Measurements from ENCODE around the gene ARHGAP22.
"Not testable (repeated sequence)": the region's sequence is repeated elsewhere in the genome, so short reads cannot be mapped to it uniquely, and the experiment has no call there.

The ARHGAP22 gene

DNA sequence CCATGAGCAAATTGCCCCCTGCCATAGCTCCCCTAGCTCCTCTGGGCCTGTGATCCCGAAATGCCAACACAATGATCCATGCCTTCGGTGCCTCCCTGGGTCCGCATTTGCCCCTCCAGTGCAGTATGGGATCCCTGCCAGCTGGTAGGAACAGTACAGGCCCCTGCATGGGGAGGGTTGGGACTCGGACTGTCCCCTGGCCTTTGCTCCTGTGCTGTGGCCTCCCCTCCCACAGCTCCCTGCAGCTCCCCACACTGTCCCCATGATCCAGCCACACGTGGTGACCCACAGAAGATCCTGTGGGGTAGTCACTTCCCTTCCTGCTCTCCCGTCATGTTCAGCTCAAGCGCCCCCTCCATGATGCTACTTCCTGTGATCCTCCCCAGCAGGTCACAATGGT lies 158.1 kb downstream of the ARHGAP22 start:
- no peak for DNase-seq

GRCh38 chr10:48445932-48446331 lies 158.9 kb downstream of the ARHGAP22 start:
- no peak for DNase-seq

GRCh38 chr10:48444861-48445841 lies 159.7 kb downstream of the ARHGAP22 start:
- DNase-seq: no peak

DNA sequence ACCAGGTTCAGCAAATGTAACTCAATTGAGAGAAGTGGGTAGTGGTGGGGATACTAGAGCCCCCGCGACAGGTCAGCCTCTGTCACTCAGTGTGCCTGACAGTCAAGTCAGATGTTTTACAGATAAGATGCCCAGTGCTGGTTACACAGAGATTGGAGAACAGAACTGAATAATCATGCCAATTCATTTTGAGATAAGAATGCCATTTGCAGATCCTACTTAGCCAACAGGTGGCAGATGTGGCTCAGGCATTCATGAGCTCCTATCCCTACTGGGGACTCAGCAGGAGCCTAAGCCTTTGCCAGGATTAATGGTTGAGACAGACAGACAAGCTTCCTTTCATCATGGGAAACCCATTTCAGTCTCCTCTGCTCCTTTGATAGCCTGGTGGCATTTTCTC lies 160.6 kb downstream of the ARHGAP22 start:
- DNase-seq: no peak

- DNase-seq: no peak
Observed at GRCh38 chr10:48442809-48443177, 162.1 kb downstream of the ARHGAP22 start.

DNA sequence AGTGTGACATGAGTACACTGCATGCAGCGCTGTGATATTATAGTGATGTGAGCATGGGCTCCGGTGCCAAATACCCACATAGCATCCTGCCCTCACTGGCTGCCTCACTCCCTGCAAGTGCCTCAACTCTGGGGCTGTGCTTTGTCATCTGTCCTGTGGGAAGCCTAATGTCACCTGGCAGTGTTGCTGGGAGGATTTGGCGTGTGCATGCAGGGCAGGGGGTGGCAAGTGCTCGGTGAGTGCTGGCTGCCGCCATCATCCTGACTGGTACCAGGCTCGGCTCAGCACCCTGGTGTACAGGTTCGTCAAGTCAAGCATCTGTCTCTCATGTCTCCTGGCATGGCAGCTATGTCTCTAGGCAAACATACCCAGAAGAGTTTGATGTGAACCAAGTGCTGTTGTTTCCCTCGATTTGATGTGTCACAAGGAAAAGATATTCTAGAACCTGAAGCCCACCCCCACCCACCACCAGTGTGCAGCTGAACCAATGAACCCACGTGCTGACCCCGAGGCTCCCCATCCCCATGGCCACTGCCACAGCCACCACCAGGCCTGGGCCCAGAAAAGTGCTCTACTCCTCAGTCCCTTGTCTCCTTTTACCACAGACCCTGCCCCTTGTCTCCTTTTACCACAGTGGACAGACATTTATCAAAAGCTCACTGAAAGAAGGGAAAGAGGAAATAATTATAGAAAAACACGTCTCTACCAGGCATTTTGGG lies 162.6 kb downstream of the ARHGAP22 start:
- no peak for DNase-seq

DNA sequence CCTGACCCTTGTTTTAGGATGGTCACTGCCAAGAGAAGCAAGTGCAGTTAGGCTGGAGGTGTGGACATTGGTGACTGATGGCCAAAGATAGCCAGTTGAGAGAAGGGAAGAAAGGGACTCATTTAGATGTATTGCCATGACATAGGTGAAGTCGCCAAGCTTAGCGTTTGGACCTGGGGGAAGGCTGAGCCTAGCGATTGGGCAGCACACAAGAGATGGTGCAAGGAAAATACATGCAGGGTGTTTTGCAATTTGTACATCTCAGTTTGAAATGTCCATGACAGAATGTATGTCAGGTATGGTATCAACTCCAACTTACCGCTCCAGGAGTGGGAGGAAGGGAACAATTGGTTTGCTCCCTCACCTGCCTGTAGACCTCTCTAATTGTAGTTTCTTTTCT lies 164.1 kb downstream of the ARHGAP22 start:
- no peak for DNase-seq

GRCh38 chr10:48439581-48440041 lies 165.3 kb downstream of the ARHGAP22 start:
- DNase-seq: no peak

GRCh38 chr10:48439031-48439430 lies 165.8 kb downstream of the ARHGAP22 start:
- DNase-seq: no peak

- DNase-seq: no peak
Observed at GRCh38 chr10:48437546-48437945, 167.3 kb downstream of the ARHGAP22 start.

DNA sequence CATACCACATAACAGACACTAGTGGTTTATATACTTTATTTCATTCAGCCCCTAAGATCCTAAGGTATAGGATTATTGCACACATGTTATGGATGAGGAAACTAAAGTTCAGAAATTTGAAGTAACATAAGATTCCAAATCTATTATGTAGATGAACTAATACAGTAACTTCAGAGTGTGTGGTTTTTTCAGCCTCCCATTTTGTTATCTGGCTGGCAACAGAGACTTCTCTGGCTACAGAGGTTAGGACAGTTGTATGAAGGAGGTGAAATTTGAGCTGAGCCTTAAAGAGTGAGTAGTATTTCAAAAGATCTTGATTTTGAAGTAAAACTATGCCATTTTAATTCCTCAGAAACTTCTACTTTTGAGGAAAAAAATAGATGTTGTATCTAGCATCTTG lies 173.0 kb downstream of the ARHGAP22 start:
- DNase-seq: no peak

DNA sequence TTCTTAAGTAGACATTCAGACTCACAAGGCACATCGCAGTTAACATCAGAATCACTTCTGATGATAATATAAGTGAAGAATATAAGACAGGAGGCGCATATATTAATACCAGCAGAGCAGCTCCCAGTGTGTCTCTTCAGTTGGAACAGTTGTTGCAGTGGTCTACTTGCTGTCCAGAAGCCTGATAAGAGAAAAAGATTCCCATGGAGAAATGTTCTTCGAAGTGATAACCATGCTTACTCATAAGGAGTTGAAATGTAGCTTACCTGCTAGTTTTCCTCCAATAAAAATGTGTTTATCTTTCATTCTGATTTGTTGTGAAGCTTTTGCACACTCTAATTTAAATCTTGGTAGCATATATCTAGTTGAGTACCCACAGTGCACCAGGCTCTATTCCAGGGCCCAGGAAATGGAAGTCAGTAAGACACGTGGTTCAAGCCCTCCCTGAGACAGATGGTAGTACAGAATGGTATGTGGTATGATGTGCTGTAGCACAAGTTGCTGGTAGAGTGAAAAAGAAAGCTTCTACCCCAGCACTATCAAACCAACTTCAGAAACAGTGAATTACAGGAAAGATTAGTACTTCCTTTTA lies 174.4 kb downstream of the ARHGAP22 start:
- DNase-seq: no peak

DNA sequence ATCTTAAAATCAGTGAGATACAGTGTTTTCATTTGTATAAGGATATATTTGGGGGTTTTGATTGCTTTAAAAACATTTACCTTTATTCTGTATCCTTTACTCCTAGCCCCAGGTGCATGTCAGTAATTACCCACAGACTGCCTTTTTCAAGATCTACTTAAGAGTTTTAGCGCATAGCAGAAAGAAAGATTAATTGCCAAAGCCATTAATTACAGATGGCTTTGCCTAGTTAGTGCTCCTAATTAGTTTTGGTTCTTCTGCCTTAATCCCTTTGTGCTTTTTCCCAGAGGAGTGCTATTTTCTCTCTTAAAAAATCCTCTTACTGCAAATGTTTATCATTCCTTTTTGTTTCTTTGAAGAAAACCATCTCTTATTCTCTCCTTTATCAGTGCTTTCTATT lies 175.6 kb downstream of the ARHGAP22 start:
- no peak for DNase-seq

DNA sequence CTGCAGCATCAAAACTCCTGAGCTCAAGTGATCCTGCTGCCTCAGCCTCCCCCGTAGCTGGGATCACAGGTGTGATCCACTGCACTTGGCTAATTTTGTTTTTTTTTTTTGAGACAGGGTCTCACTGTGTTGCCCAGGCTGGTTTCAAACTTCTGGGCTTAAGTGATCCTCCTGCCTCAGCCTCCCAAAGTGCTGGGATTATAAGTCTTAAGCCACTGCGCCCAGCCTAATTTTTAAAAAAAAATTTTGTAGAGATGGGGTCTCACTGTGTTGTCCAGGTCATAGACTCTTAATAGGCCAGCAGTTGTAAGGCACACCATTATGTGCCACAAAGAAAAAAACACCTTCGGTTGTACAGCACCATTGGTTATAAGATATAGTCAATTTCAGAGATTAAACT lies 176.0 kb downstream of the ARHGAP22 start:
- DNase-seq: no peak

- no peak for DNase-seq
Observed at GRCh38 chr10:48423884-48424283, 181.0 kb downstream of the ARHGAP22 start.

DNA sequence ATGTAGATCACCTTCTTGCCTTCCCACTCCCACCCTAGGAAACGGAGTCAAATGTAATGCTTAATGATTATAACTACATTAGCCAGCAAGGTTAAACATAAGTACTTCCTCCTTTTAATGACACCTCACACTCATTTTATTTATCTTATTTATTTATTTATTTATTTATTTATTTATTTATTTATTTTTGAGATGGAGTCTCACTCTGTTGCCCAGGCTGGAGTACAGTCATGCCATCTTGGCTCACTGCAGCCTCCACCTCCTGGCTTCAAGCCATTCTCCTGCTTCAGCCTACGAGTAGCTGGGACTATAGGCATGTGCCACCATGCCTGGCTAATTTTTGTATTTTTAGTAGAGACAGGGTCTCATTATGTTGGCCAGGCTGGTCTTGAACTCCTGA lies 183.0 kb downstream of the ARHGAP22 start:
- DNase-seq: not testable (repeated sequence)

- no peak for DNase-seq
Observed at GRCh38 chr10:48419714-48420113, 185.2 kb downstream of the ARHGAP22 start.

DNA sequence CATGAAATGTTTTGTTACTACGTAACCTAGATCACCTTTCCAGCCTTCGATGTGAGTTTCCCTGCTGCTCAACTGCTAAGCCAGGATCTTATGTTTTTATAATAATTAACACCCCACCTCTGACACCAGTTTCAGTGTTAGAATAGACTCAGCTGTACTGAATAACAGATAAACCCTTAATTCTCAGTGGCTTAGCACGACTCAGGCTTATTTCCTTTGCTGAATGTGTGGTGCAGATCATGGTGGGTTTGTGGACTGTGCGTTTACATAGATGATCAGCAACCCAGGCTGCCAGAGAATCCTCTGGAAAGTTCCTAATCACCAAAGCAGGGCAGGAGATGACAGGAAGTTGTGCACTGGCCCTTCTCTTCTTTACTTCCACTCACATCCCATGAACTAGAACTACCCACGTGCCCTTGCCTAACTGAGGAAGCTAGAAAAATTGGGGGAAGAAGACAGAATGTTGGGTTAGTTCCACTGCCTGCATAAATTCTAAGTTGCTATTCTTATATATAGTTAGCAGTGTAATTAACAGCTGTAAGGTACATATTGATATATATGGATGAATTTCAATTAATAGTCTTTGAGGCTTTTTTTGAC lies 186.6 kb downstream of the ARHGAP22 start:
- DNase-seq: no peak

DNA sequence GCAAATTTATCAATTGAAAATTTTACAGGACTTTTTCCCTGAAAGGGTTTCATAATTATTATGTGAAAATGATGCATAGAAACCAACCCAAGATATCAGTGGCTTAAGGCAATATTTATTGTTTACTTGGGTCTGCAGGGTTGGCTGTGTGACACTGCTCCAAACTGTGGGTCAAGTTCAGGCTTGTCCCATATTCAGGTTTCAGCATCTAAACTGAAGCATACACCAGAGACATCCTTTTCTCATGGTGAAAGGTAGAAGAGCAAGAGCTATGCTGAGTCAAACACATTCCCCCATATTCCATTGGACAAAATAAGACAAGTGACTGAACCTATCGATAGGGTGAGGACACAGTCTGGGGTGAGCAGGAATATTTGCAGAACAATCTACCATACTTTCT lies 187.5 kb downstream of the ARHGAP22 start:
- DNase-seq: no peak

GRCh38 chr10:48416584-48417232 lies 188.2 kb downstream of the ARHGAP22 start:
- no peak for DNase-seq

DNA sequence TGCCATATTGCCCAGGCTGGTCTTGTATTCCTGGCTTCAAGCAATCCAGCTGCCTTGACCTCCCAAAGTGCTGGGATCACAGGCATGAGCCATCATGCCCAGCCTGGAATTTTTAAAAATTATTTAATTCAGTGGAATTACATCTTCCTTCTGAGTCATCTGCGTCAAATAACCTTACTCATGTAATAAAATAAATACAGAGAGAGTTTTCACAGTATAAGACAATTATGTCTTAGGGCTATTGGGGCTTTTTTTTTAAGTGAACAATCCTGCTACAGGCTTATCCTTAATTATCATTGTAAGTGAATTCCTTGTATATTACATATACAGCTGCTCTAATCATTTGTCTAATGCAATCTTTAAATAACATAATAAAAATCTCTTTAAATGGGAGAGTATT lies 190.1 kb downstream of the ARHGAP22 start:
- DNase-seq: no peak

- DNase-seq: no peak
Observed at GRCh38 chr10:48414160-48414559, 190.7 kb downstream of the ARHGAP22 start.

DNA sequence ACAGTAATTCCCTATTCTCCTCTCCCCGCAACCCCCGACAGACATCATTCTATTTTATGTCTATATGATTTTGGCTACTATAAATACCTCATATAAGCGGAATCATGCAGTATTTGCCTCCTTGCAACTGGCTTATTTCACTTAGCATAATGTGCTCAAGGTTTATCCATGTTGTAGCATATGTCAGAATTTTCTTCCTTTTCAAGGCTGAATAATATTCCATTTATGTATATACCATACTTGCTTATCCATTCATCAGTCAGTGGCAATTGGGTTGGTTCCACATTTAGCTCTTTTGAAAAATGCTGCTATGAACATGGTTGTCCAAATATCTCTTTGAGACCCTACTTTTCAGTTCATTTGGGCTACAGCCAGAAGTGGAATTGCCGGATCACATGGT lies 191.9 kb downstream of the ARHGAP22 start:
- no peak for DNase-seq

Measured in T-helper 2 cell (primary cell).